Activated CD4-positive, alpha-beta T cell treated with anti-CD3 and anti-CD28 coated beads, Interleukin-2, amount 50 U/mL, for 24 hours (primary cell): ENCODE measurements around the gene ZCCHC7.

Experiments
- DNase-seq, 2 donors: peaks; one replicate each; pipeline ENCODE4 v3.0.0-alpha.2; 2020; ENCODE audit warnings: low read depth in 1 of 2, low spot score in 1 of 2

ZCCHC7 gene

GRCh38 chr9:37332578-37332977 is 212.2 kb downstream of the ZCCHC7 start:
- DNase-seq = no peak

GRCh38 chr9:37333288-37333687 is 212.9 kb downstream of the ZCCHC7 start:
- DNase-seq = no peak

DNA sequence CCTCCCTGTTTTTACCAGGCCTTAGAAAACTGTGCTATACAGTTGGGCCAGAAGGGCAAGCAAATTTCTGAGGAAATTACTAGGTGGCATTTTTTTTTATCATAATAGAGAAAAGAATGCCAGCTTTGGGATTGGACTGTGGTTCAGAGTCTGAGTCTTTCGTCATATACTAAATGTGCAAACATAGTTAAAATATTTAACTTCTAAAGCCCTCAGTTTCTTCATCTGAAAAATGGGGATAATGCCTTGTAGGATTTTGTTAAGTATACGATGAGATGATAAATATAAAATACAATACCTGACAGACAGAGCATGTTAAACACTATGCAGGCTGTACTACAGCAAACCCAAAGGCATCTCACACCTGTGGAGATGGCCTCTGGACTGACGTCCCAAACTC is 214.9 kb downstream of the ZCCHC7 start:
- no peak for DNase-seq

DNA sequence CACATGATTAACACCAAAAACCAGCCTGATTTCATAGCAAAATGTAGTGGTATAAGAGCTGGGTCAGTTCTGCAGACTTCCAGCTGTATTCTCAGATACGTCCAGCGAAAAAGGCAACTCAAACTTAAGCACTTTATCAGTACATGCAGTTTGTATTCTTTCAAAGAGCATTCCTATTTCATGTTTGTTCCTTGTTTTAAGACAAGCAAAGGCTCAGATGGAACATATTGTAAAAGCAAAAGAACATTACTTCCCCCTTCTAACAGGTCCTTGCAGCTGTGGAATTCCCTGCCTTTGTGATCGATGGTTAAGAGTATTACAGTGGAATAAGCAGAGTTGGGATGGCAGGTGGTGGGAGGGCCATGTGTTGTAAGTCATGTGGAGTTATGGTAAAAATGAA is 215.8 kb downstream of the ZCCHC7 start:
- DNase-seq = no peak

GRCh38 chr9:37337301-37337890 is 217.0 kb downstream of the ZCCHC7 start:
- DNase-seq = no peak

- DNase-seq = no peak
Observed at GRCh38 chr9:37338218-37338617, 217.8 kb downstream of the ZCCHC7 start.

DNA sequence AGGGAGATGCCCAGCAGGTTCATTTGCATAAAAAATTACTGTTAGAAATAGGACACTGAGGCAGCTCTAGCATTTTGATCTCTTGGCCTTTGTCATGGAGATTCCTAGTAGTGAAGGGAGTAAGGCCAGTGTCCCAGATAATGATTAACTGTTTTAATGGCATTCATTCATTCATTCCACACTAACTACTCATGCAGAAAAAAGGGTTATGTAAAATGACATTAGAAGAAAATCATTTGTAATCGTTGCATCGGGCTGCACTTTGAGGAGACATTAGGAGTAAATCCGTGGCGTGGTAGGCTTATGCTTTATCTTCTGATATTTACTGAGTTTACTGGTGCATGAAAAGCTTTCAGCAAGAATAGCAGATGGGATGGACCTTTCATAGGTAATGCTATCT is 219.5 kb downstream of the ZCCHC7 start:
- DNase-seq = no peak

DNA sequence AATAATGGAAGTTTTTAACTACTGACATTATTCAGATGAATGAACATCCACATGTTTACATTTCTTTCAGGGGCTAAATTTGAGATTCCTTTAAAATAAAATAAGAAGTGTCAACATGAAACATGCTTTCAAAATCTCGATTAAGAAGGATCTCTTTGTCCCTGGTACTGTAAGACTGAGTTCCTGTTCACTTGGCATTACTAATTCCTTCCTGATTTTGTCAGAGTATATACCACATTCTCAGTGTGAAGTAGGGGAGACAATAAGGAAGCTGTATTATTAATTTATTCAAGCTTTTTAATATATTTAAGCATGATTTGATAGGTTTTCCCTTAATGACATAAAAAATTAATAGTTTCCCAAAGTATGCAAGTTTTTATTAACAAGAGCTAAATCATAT is 220.6 kb downstream of the ZCCHC7 start:
- DNase-seq = no peak

GRCh38 chr9:37341704-37342103 is 221.3 kb downstream of the ZCCHC7 start:
- DNase-seq = no peak

GRCh38 chr9:37342493-37342892 is 222.1 kb downstream of the ZCCHC7 start:
- DNase-seq = no peak

DNA sequence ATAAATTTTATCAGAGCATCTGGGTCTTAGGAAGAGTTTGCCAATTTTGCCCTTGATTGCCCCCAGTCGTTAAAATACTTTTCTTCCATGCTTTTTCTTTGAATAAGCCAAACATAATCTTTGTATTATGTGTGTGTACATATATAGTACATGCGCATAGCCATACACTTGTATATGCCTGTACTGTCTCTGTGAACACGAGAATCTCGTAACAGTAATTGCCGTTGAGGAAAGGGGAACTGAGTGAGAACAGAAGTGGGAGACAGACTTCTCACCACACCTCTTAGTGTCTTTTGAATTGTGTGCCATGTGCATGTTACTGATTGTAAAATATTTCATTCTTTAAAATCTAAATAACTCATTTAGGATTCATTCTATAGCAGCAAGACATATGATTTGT is 222.5 kb downstream of the ZCCHC7 start:
- DNase-seq = no peak

DNA sequence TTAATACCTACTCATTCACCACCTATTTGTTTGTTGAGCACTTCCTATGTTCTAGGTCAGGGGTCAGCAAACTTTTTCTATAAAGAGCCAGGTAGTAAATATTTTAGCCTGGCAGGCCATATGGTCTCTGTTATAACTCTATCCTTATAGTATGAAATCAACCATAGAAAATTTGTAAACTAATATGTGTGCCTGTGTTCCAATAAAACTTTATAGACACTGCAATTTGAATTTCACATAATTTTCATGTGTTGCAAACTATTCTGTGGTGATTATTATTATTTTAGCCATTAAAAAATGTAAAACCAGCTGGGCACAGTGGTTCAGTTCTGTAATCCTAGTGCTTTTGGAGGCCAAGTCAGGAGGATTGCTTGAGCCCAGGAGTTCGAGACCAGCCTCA is 223.3 kb downstream of the ZCCHC7 start:
- DNase-seq = no peak

- no peak for DNase-seq
Observed at GRCh38 chr9:37345038-37345437, 224.7 kb downstream of the ZCCHC7 start.

GRCh38 chr9:37348917-37349316 is 228.5 kb downstream of the ZCCHC7 start:
- DNase-seq = no peak

- DNase-seq = no peak
Observed at GRCh38 chr9:37350486-37351190, 230.3 kb downstream of the ZCCHC7 start.

GRCh38 chr9:37353791-37354190 is 233.4 kb downstream of the ZCCHC7 start:
- DNase-seq = no peak

- DNase-seq = no peak
Observed at GRCh38 chr9:37362430-37362829, 242.1 kb downstream of the ZCCHC7 start.

- no peak for DNase-seq
Observed at GRCh38 chr9:37363124-37363523, 242.8 kb downstream of the ZCCHC7 start.

DNA sequence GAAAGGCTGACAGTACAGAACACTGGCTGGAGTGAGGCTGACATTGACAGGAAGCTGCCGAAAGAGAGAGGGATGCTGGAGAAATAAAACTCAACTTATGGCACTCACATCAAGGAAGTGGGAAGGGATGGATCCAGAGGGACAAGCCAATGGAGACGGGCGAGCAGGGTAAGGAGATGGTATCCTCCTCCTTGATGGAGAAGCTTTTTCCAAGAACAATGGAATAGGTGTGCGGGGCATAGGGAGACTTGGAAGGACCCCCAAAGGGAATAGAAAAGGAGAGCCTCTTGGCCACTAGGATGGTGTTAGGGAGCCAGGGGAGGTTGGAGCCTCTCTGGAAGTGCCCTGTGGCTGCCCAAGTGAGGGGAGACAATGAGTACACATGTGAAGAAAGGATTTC is 243.8 kb downstream of the ZCCHC7 start:
- no peak for DNase-seq

DNA sequence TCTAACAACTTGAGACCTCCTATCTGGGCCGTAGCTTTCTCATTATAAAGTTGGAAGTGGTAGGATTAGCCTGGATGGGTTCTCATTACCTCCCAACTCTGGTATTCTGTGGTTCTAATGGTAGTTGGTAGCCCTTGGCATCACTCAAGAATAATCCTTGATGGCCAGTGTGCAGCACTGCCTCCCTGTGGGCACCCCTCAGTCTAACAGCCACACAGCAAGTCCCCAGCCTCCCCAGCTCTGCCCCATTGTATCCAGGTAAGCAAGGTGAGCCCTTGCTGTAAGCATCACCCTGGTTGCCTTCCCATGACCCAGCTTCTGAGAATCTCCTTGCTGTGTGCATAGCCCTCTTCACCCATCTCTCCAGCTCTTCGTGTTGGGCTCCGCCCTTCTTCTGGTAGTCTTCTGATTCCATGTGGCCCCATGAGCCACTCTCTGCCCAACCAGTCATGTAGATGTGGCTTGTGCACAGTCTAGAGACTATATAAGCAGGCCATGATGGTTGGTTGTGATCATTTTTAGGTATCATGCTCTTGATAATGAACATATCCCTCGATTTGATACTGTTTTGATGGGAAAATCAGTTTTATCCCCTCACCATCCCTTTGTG is 244.5 kb downstream of the ZCCHC7 start:
- no peak for DNase-seq

DNA sequence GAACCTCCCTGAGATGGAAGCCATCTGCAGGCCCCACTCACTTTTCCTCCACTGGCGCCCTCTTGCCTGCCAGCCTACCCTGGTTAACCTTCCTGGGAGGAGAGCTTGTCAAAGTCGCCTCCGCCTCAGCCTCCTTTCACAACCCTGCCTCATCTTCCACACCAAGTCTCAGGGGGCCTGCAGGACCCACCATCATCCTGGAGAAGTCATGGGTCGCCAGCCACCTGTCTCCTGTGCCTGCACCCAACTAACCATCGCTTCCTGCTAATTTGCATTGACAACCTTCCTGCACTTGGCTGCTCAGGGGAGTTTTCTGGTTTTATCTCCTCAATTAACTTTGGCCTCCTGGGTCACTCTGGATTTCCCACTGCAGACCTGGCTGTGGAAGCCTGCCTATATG is 249.3 kb downstream of the ZCCHC7 start:
- DNase-seq = no peak

DNA sequence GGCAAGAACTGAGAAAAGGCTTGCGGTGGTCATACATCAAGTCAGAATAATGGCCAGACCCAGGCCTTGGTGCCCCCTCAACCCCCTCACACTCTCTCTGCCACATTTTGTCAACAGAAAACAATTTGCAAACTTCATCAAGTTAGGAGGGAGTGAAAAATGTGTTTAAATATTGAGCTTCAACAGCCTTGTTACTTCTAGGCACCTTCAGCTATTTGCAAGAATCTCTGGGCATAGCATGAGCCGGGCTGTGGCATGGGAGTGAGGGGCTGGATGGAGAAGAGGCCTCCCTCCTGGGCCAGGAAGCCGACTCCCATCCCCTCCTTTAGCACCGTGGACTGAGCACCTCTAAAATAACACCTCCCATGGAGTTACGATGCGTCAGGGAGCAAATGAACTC is 249.9 kb downstream of the ZCCHC7 start:
- DNase-seq = no peak
